Tibial artery (tissue), 4 donors: ENCODE results near the gene MORC4.

Experiments used
- DNase-seq, 2 donors: peaks; one replicate each; pipeline ENCODE4 v3.0.0-alpha.2; 2019
- H3K27ac ChIP-seq, 2 donors: fragments of 200-600 bp; sonication (generic) in 1 of 2; 1 replicate in 1 of 2; 2 replicates in 1 of 2; pipeline ENCODE4 v1.5.1; 2018 to 2019; ENCODE audit warnings: mild to moderate bottlenecking in 1 of 2
- H3K27me3 ChIP-seq, 2 donors: fragments of 200-600 bp; sonication (generic) in 1 of 2; one replicate each; pipeline versions ENCODE4 v1.5.1 to v1.6.0; 2016 to 2019
- H3K36me3 ChIP-seq, 3 donors: fragments of 200-600 bp; sonication (generic) in 2 of 3; one replicate each; pipeline ENCODE4 v1.5.1; 2016 to 2019; ENCODE audit warnings: mild to moderate bottlenecking in 2 of 3
- H3K4me1 ChIP-seq, 4 donors: fragments of 200-600 bp; sonication (generic) in 2 of 4; 1 replicate in 3 of 4; 2 replicates in 1 of 4; pipeline ENCODE4 v1.5.1; 2016 to 2019
- H3K4me3 ChIP-seq, 2 donors: fragments of 200-600 bp; sonication (generic) in 1 of 2; 1 replicate in 1 of 2; 2 replicates in 1 of 2; pipeline ENCODE4 v1.5.1; 2018 to 2019; ENCODE audit warnings: mild to moderate bottlenecking in 2 of 2
- H3K9me3 ChIP-seq, 3 donors: fragments of 200-600 bp; sonication (generic) in 1 of 3; one replicate each; pipeline ENCODE4 v1.5.1; 2016 to 2019
- intact Hi-C: fragments of 100-400 bp; cut with DNase I; formaldehyde crosslinking; loops from one replicate; pipeline ENCODE4 v1.15.0; 2023; ENCODE audit warnings: low total_unique reads
- TF ChIP-seq, protein P1 (sequence below), 2 experiments: fragments of 200-600 bp in 1 of 2; fragments of 450-650 bp in 1 of 2; IDR thresholded peaks; one replicate each; pipeline ENCODE4 v1.5.1; 2017 to 2019; ENCODE audit warnings: antibody characterized with exemption in 2 of 2, mild to moderate bottlenecking in 1 of 2, moderate library complexity in 1 of 2

MORC4 gene

DNA sequence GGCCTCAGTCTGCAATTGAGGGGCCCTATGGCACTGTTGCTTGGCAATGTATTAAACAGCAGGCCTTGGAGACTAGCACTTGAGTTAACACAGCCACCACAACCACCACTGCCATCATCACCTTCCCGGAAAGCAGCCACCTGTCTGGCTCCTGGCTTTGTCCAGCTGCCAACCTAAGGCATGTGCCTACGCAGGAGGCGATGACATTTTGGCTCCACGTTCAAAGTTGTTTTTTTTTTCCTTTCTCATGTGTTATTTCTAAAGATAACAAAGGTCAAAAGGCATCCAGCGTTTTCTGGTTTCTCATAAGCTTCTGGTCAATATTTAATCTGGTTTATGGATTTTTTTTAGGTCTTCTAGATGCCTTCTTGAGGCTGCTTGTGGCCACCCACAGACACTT, 72.3 kb downstream of the MORC4 start:
- DNase-seq, result no peak
- Histone ChIP-seq H3K4me3 (no peak overlapping the region), H3K27ac (no peak overlapping the region), H3K4me1 (no peaks in the 10 kb centered on the region), H3K27me3 (no peaks in the 10 kb centered on the region), H3K36me3 (no peaks in the 10 kb centered on the region), H3K9me3 (no peaks in the 10 kb centered on the region)
- TF ChIP-seq, protein P1, sequence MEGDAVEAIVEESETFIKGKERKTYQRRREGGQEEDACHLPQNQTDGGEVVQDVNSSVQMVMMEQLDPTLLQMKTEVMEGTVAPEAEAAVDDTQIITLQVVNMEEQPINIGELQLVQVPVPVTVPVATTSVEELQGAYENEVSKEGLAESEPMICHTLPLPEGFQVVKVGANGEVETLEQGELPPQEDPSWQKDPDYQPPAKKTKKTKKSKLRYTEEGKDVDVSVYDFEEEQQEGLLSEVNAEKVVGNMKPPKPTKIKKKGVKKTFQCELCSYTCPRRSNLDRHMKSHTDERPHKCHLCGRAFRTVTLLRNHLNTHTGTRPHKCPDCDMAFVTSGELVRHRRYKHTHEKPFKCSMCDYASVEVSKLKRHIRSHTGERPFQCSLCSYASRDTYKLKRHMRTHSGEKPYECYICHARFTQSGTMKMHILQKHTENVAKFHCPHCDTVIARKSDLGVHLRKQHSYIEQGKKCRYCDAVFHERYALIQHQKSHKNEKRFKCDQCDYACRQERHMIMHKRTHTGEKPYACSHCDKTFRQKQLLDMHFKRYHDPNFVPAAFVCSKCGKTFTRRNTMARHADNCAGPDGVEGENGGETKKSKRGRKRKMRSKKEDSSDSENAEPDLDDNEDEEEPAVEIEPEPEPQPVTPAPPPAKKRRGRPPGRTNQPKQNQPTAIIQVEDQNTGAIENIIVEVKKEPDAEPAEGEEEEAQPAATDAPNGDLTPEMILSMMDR (IDR thresholded peaks at IDR 0.05), result no peak
- intact Hi-C loops, result no loop called here

DNA sequence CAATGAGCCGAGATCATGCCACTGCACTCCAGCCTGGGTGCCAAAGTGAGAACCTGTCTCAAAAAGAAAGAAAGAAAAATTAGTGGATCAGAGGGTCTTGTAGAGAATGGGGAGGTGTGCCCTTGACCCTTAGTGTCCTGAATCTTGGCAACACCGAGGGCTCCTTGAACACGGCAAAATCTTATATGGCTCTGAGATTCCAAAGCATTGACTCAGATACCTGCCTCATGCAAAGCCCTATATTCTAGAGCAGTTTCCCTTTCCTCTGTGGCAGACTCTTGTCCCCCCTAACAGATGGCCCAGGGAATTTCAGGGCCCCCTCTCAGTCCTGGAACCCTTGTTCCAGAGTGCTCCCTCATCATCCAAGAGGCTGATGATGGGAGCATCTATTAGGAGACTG, 73.0 kb downstream of the MORC4 start:
- Histone ChIP-seq H3K4me3 (no peak overlapping the region), H3K27ac (no peak overlapping the region), H3K27me3 (no peaks in the 10 kb centered on the region), H3K4me1 (no peaks in the 10 kb centered on the region), H3K36me3 (no peaks in the 10 kb centered on the region), H3K9me3 (no peaks in the 10 kb centered on the region)
- no peak for DNase-seq
- TF ChIP-seq, protein P1 (IDR thresholded peaks at IDR 0.05), result no peak
- intact Hi-C loops, result no loop called here

DNA sequence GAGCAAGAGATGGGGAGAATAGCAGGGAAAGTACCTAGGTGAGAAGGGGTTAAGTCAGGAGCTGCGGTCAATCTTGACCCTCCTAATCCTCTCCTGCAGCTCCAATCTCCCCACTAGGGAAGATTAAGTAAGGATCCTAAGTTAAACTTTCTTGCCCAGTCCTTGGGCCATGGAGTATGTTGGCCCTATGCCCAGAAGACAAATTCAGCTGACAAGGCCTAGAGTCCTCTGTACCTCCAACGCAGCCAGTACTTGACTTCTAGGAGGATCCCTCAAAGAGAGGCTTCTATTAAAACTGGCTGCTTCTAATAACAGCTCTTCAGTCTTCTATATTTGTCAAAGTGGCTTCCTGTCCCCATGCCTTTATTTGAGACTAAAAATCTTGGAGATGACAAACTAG, 78.4 kb downstream of the MORC4 start:
- H3K4me1 ChIP-seq, result no peaks in the 10 kb centered on the region
- DNase-seq, result no peak
- no peak overlapping the region for H3K27ac ChIP-seq
- no peak overlapping the region for H3K4me3 ChIP-seq
- H3K36me3 ChIP-seq, result no peaks in the 10 kb centered on the region
- no peaks in the 10 kb centered on the region for H3K9me3 ChIP-seq
- TF ChIP-seq, protein P1 (IDR thresholded peaks at IDR 0.05), result no peak
- intact Hi-C loops, result no loop called here
- no peaks in the 10 kb centered on the region for H3K27me3 ChIP-seq

DNA sequence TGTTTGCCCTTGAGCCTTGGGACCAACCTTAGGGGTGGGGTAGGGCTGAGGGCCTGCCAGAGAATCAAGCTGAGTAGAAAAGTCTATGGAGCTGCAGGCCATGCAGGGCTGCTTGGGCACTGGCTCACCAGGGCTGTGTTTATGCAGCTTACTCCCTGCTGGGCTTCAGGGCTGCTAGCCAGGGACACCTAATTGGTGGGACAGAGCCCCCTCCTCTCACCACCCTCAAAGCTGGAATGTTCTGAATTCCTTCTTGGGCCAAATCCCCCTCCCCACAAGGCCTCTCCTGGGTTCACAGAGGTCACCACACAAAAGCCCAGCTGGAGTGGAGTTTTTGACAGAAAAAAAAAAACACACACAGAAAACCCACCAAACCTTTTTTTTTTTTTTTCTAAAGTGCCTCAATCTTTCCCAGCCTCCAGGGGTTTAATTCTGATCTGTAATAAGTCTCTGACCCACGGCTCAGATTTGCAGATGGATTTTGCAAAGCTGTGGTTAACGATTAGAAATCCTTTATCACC, 80.0 kb downstream of the MORC4 start, which contains the start of gene CLDN2:
Gene CLDN2, plus strand, starts transcription at position 471 of the 521 bp plus-strand sequence. CDS start 7,827 bp downstream, outside the sequence.
- H3K36me3 ChIP-seq, result no peaks in the 10 kb centered on the region
- no peaks in the 10 kb centered on the region for H3K4me1 ChIP-seq
- H3K4me3 ChIP-seq, result no peak within 1 kb of the TSS
- TF ChIP-seq, protein P1 (IDR thresholded peaks at IDR 0.05), result no peak
- no peak for DNase-seq
- no peak within 1 kb of the TSS for H3K27ac ChIP-seq
- intact Hi-C loops, result no loop called here
- H3K9me3 ChIP-seq, result no peaks in the 10 kb centered on the region
- no peaks in the 10 kb centered on the region for H3K27me3 ChIP-seq

DNA sequence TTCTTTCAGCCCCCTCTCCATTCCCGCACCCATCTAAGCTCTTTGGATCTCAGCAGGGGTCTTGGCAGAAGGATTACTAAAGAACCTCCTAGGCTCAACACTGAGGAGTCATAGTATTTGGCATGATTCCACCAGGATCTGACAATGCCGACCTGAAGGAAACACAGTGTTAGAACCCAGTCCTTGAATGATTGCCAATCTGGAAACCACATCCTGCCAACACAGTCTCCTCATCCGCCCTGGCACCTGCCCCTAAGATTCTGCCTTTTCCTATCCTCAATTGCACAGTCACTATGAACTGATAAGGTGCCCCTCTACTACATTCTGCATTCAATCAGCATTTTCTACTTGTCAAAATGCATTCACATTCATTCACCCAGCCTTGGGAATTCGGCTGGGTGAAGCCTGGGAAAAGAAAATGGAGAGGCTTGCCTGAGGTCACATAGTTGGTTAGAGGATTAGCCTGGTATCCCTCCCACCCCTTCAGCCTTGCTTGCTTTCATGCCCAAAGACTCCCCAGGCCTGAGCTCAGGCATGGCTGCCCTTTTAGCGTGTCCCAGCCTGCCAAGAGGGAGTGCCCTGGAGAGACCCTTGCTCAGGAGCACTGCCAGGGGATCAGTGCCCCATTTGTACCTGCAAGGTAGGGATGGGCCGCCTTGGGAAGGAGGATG, 82.0 kb downstream of the MORC4 start:
- intact Hi-C loops, result no loop called here
- Histone ChIP-seq H3K4me1 (no peaks in the 10 kb centered on the region), H3K27me3 (no peaks in the 10 kb centered on the region), H3K9me3 (no peaks in the 10 kb centered on the region), H3K36me3 (no peaks in the 10 kb centered on the region), H3K4me3 (no peak overlapping the region), H3K27ac (no peak overlapping the region)
- TF ChIP-seq, protein P1 (IDR thresholded peaks at IDR 0.05), result no peak
- no peak for DNase-seq
